Measurements from ENCODE around the gene SERTAD3. TPM values are rescaled to one million over a fixed set of nuclear protein-coding genes. Genes with fewer than 3 reads are reported as not detected.

The SERTAD3 gene
- total RNA-seq, 1 donor from 2014 or later: 25.8 TPM

- Mint-ChIP-seq H3K4me1 (peaks cover 28% of the 10 kb centered on the region), H3K27ac (ENCODE audit: unreplicated experiment) (no peak overlapping the region), H3K36me3 (ENCODE audit: low read depth) (no peaks in the 10 kb centered on the region), H3K9me3 (no peaks in the 10 kb centered on the region), H3K27me3 (ENCODE audit: low read depth) (no peaks in the 10 kb centered on the region), H3K4me3 (peak overlapping the region; percentile 56)
- DNase-seq (ENCODE audit: low read depth, low spot score): no peak
- TF ChIP-seq CTCF (conservative IDR thresholded peaks at IDR 0.05): no peak
These were observed 26.1 kb downstream of the SERTAD3 start for GRCh38 chr19:40418040-40418439.

- Mint-ChIP-seq H3K9me3 (no peaks in the 10 kb centered on the region), H3K27ac (ENCODE audit: unreplicated experiment) (no peak overlapping the region), H3K4me1 (peaks cover 28% of the 10 kb centered on the region), H3K27me3 (ENCODE audit: low read depth) (no peaks in the 10 kb centered on the region), H3K4me3 (peak overlapping the region; percentile 56), H3K36me3 (ENCODE audit: low read depth) (no peaks in the 10 kb centered on the region)
- no peak for TF ChIP-seq CTCF (conservative IDR thresholded peaks at IDR 0.05)
- no peak for DNase-seq (ENCODE audit: low read depth, low spot score)
These were observed 26.5 kb downstream of the SERTAD3 start for GRCh38 chr19:40417643-40417981.

- no peak for DNase-seq (ENCODE audit: low read depth, low spot score)
- Mint-ChIP-seq H3K27ac (ENCODE audit: unreplicated experiment) (peak overlapping the region; percentile 66), H3K4me3 (no peak overlapping the region)
These were observed 27.1 kb downstream of the SERTAD3 start for GRCh38 chr19:40416918-40417642.

GRCh38 chr19:40415768-40416167 lies 28.4 kb downstream of the SERTAD3 start:
- H3K27ac Mint-ChIP-seq (ENCODE audit: unreplicated experiment): peak overlapping the region; percentile 23
- no peak for TF ChIP-seq CTCF (conservative IDR thresholded peaks at IDR 0.05)
- DNase-seq (ENCODE audit: low read depth, low spot score): no peak

More at GRCh38 chr19:40416918-40417642, 27.1 kb downstream of the SERTAD3 start:
- H3K27me3 Mint-ChIP-seq (ENCODE audit: low read depth): no peaks in the 10 kb centered on the region
- H3K36me3 Mint-ChIP-seq (ENCODE audit: low read depth): no peaks in the 10 kb centered on the region
- TF ChIP-seq CTCF (conservative IDR thresholded peaks at IDR 0.05): no peak
- H3K4me1 Mint-ChIP-seq: peaks cover 23% of the 10 kb centered on the region
- H3K9me3 Mint-ChIP-seq: no peaks in the 10 kb centered on the region

GRCh38 chr19:40414542-40415535 lies 29.3 kb downstream of the SERTAD3 start:
- no peaks in the 10 kb centered on the region for H3K9me3 Mint-ChIP-seq

More at GRCh38 chr19:40415768-40416167, 28.4 kb downstream of the SERTAD3 start:
- Mint-ChIP-seq H3K36me3 (ENCODE audit: low read depth) (no peaks in the 10 kb centered on the region), H3K27me3 (ENCODE audit: low read depth) (no peaks in the 10 kb centered on the region), H3K9me3 (no peaks in the 10 kb centered on the region), H3K4me1 (peaks cover 24% of the 10 kb centered on the region), H3K4me3 (no peak overlapping the region)

More at GRCh38 chr19:40414542-40415535, 29.3 kb downstream of the SERTAD3 start:
- DNase-seq (ENCODE audit: low read depth, low spot score): no peak
- no peaks in the 10 kb centered on the region for H3K27me3 Mint-ChIP-seq (ENCODE audit: low read depth)
- no peaks in the 10 kb centered on the region for H3K36me3 Mint-ChIP-seq (ENCODE audit: low read depth)
- H3K27ac Mint-ChIP-seq (ENCODE audit: unreplicated experiment): peak overlapping the region; percentile 78
- no peak for TF ChIP-seq CTCF (conservative IDR thresholded peaks at IDR 0.05)
- peaks cover 20% of the 10 kb centered on the region for H3K4me1 Mint-ChIP-seq
- H3K4me3 Mint-ChIP-seq: no peak overlapping the region

Measured in neural crest cell (in vitro differentiated cells).